GM18517 (cell line): Measurements from ENCODE around the gene SUB1.
"Not testable (repeated sequence)": the region's sequence is repeated elsewhere in the genome, so short reads cannot be mapped to it uniquely, and the experiment has no call there.

Experiments
- ATAC-seq: cut with Tn5 transposase; IDR thresholded peaks from one replicate; pipeline ENCODE4 v1.9.1; 2021; ENCODE audit warnings: mild to moderate bottlenecking, moderate library complexity; ENCODE audit not compliant: unreplicated experiment

SUB1 gene

GRCh38 chr5:32598260-32598937 is 13.0 kb downstream of the SUB1 start:
- no peak for ATAC-seq

- no peak for ATAC-seq
Observed at GRCh38 chr5:32598997-32599549, 13.7 kb downstream of the SUB1 start.

GRCh38 chr5:32600054-32600622 is 14.8 kb downstream of the SUB1 start:
- no peak for ATAC-seq

- ATAC-seq = no peak
Observed at GRCh38 chr5:32601623-32602295, 16.4 kb downstream of the SUB1 start.

GRCh38 chr5:32602906-32603305 is 17.5 kb downstream of the SUB1 start:
- no peak for ATAC-seq

- ATAC-seq = no peak
Observed at GRCh38 chr5:32604800-32605765, 19.7 kb downstream of the SUB1 start.

- no peak for ATAC-seq
Observed at GRCh38 chr5:32605766-32606152, 20.4 kb downstream of the SUB1 start.

GRCh38 chr5:32612134-32612888 is 27.0 kb downstream of the SUB1 start:
- ATAC-seq = no peak

- ATAC-seq = peak; percentile 75
Observed at GRCh38 chr5:32613050-32613672, 27.8 kb downstream of the SUB1 start.

- no peak for ATAC-seq
Observed at GRCh38 chr5:32615236-32615635, 29.9 kb downstream of the SUB1 start.

- ATAC-seq = no peak
Observed at GRCh38 chr5:32618962-32619361, 33.6 kb downstream of the SUB1 start.

GRCh38 chr5:32621256-32621655 is 35.9 kb downstream of the SUB1 start:
- no peak for ATAC-seq

GRCh38 chr5:32625106-32625505 is 39.7 kb downstream of the SUB1 start:
- no peak for ATAC-seq

- no peak for ATAC-seq
Observed at GRCh38 chr5:32625547-32625946, 40.2 kb downstream of the SUB1 start.

- ATAC-seq = no peak
Observed at GRCh38 chr5:32627219-32627870, 42.0 kb downstream of the SUB1 start.

GRCh38 chr5:32628049-32628844 is 42.9 kb downstream of the SUB1 start:
- no peak for ATAC-seq

GRCh38 chr5:32630867-32631491 is 45.6 kb downstream of the SUB1 start:
- ATAC-seq = no peak

GRCh38 chr5:32633017-32633416 is 47.7 kb downstream of the SUB1 start:
- ATAC-seq = not testable (repeated sequence)
